ENCODE measurements around the gene DAGLB.

DNA sequence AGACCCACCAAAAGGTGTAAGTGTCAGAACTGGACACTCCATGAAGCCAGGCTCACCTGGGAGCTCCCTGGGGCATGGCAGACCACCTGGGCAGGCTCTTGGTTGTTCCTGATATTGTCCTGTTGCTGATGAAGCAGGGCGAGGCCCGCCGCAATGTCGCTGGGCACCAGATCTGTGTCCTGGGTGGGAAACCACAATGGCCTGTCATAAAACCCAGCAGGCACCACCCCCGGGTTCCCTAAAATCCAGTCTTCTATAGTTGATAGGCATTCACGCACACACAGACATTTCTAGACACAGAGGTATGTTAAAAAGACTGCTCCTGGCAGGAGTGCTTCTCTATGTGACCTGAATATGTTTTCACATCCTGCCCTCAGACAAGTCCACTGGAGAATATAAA is 15.0 kb downstream of the DAGLB start:
- TF ChIP-seq POLR2A (IDR thresholded peaks at IDR 0.05) (no peak), POLR2AphosphoS5 (IDR thresholded peaks at IDR 0.05) (no peak)
- TF ChIP-seq, protein P1, sequence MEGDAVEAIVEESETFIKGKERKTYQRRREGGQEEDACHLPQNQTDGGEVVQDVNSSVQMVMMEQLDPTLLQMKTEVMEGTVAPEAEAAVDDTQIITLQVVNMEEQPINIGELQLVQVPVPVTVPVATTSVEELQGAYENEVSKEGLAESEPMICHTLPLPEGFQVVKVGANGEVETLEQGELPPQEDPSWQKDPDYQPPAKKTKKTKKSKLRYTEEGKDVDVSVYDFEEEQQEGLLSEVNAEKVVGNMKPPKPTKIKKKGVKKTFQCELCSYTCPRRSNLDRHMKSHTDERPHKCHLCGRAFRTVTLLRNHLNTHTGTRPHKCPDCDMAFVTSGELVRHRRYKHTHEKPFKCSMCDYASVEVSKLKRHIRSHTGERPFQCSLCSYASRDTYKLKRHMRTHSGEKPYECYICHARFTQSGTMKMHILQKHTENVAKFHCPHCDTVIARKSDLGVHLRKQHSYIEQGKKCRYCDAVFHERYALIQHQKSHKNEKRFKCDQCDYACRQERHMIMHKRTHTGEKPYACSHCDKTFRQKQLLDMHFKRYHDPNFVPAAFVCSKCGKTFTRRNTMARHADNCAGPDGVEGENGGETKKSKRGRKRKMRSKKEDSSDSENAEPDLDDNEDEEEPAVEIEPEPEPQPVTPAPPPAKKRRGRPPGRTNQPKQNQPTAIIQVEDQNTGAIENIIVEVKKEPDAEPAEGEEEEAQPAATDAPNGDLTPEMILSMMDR (IDR thresholded peaks at IDR 0.05), result no peak

Data from prostate gland (tissue), 2 donors.